Measurements from ENCODE around the gene KLHL25.
A peak's percentile ranks its signal among the peaks of the same experiment; 100 is the strongest.
"Not testable (repeated sequence)": the region's sequence is repeated elsewhere in the genome, so short reads cannot be mapped to it uniquely, and the experiment has no call there.

Gene KLHL25, protein sequence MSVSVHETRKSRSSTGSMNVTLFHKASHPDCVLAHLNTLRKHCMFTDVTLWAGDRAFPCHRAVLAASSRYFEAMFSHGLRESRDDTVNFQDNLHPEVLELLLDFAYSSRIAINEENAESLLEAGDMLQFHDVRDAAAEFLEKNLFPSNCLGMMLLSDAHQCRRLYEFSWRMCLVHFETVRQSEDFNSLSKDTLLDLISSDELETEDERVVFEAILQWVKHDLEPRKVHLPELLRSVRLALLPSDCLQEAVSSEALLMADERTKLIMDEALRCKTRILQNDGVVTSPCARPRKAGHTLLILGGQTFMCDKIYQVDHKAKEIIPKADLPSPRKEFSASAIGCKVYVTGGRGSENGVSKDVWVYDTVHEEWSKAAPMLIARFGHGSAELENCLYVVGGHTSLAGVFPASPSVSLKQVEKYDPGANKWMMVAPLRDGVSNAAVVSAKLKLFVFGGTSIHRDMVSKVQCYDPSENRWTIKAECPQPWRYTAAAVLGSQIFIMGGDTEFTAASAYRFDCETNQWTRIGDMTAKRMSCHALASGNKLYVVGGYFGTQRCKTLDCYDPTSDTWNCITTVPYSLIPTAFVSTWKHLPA

DNA sequence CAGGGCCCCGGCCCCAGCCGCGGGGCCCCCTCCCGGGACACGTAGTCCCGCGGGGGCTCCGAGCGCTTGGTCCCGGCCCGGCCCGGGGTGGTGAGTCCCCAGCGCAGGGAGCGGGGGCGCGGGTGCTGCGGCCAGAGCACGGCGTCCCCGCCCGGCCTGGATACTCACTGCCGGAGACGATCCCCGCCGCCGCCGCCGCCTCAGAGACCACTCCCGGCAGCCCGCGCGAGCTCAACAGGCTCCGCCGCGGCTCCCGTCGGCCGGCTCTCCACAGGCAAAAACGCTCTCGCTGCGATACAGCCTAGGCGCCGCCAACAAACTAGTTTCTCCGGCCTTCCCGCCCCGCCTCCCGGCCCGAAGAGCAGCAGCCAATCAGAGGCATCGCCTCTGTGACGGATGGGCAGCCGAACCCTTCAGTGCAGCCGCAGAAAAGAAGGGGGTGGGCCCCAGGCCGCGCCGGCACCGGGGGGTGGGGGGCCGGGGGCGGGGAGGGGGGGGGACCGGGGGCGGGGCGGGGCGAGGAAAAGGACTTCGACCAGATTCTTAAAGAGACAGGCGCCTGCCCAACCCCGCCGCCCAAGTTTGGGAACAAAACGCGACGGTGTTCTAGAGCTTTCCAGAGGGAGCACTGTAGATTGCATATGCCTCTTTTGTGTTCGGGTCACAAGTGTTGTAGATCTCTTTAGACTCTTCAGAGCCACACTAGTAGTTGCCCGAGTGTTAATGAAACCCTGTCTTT lies at the start of gene KLHL25:
Gene KLHL25, minus strand, starts transcription at position 328 of the 739 bp plus-strand sequence. CDS start 25,115 bp downstream, outside the sequence.
- DNase-seq: peak; percentile 89 to 91

DNA sequence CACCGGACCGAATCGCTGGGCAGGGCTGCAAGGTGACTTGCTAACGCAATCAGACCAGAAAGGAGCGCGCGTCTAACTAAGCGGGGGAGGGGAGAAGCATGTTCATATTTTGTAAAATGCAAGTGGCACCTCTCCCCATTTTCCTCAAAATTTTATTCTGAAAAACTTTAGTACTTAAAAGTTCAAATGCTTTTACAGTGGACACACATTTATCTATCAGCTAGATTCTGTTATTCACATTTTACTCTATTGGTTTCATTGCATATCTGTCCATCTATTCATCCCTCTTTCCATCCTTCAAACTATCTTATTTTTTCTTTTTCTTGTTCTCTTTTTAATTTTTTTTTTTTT lies 46.1 kb upstream of the KLHL25 start:
- DNase-seq: no peak

DNA sequence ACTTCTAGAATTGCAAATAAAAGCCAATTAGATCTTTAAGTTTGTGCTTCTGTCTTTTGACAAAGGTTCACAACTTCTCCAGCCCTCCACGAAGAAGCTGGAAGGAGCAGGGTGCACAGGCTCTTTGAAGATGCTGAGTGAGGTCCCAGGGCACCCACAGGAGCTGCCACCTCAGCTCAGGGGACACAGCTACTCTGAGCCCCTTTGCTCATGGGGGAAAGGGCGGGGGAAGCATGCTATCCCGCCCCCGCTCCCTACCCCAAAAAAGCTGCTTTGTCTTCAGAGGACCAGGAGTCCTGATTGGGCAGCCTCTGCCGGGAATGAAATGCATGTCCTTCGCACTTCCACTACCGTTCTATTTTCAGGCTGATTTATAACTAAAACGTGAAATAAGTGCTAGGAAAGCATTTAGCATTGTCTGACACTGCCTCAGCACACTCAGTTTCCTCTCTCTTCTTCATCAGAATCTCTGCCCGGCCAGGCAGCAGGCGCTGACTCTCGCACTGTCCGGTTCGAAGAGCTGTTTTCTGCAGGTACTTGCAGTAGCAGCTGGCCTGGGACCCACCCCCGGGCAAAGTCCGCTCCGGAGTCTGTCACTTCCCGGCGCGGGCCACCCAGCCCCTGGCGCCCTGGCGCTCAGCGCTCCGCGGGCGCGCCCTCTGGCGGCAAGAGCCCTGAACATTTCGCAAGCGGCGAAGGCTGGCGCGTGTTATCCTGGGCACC lies 45.5 kb upstream of the KLHL25 start:
- DNase-seq: peak; percentile 68 to 78

DNA sequence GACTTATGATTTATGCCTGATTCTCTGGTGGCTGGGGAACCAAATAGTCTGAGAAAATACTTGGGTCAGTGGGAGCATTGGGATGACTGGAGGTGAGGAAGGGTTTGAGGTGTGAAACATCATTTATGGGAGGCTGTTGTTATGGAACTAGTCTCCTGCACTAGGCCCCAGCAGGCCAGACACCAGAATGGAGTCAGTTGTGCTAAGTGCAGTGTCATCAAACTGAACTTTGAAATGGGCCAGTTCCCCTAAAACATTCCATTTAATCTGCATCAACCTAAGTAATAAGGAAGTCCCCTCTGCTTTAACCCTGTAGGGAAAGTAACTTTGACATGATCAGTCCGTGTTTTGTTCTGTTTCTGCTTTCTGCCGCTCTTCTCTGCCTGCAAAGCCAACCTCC lies 44.9 kb upstream of the KLHL25 start:
- DNase-seq: no peak

DNA sequence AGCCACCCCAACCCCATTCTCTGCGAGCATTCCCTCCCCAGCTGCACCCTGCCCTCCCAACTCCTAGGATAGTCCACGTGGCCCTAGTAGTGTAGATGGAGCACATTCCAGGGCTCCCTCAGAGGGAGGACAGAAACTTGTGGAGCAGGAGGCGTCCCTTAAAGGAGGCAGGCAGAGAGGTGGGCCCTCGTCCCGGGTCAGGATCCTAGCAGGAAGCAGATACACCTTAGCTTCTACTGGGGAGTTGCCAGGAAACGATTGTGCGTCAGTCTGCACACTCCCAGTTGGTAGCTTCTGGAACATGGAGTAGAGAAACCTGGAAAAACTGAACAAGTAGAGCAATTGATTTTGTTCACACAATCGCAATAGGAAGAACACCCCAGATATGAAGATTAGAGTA lies 43.9 kb upstream of the KLHL25 start:
- DNase-seq: no peak

DNA sequence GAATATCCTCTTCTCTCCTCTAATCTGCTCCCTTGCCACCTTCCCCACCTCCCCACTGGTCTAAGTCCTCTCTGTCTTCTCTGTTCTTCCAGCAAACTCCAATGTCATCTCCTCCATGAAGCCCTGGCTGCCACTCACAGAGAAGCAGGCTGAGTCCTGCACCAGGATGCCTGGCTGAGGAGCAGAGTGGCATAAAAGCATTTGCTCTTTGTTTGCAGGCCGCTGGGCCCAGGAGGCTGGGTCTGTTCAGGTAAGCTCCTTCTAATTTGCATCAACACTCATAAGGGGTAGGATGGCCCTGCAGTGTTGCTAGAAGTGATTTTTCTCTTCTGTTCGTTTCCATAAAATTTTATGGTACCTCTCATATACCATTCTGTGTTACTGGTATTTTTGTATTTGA lies 43.2 kb upstream of the KLHL25 start:
- no peak for DNase-seq

DNA sequence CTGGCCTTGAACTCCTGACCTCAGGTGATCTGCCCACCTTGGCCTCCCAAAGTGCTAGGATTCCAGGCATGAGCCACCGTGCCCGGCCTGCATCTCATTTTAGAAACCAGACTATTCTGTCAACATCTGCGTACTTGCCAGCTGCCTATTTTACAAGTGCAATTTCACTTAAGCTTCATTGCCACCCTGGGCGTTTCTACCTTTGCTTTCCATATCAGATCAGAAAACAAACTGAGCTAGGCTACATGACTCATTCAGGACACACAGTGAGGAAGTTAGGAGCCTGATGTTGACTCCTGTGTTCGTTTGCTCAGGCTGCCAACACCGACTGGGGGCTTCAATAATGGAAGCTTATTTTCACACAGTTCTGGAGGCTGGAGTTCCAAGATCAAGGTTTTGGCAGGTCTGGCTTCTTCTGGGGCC lies 42.3 kb upstream of the KLHL25 start:
- no peak for DNase-seq

DNA sequence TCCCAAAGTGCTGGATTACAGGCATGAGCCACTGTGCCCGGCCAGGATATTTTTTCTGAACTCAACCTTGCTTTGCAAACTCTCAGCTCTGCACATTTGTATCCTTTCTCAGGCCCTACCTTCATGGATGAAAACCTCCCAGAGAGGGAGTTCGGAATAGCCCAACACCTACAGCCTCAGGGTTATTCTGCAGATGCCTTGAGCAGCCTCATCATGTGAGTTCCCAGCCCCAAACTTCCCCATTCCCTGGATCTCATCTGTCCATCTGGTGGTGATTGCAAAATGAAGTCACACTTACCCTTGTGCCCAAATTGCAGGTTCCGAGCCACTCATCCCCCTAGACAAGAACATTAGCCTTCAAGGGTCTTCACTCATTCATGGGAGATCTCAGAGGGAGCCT lies 39.9 kb upstream of the KLHL25 start:
- DNase-seq: no peak

DNA sequence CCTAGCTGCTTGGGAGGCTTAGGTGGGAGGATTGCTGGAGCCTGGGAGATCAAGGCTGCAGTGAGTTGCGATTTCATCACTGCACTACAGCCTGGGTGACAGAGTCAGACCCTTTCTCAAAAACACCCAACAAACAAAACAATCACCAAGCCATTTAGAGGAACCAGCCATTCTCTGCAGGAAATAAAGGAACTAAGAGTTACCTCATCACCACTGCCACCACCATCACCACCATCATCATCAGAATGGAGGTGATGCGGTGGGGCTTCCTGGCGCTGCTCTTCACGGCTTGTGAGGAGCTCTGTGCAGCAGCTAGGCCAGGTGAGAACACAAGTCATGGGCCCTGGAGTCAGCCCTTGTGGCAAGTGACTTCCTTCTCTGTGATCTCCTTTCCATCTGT lies 37.7 kb upstream of the KLHL25 start:
- no peak for DNase-seq

DNA sequence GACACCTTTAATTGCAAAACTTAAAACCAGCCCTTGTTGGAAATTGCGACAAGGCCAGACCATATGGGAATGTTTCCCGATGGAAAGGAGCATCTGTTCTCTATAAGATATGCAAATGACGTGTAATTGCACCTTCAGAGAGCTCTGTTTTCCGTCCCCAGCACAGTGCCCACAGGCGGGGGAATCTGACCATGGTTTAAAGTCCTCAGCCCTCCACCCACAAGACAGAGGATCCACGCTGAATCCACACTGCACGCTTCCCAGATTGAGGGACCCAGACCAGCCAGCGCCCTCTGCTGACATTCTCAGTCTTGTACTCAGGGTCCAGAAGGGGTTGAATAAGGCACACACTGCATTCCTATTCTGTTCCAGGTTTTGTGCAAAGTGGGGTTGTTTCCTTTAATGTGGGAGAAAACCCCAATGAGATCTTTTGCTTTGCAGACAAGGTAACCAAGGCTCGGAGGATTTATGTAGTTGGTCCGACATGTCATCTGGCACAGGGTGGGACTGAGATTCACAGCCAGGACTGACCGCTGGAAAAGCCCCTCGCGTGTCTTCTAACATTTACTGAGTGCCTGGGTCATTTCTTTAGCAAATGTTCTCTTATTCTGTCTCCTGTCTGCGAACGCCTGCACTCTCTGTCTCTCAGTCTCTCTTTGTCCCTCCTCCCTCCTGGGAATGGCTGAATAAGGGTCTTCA lies 36.8 kb upstream of the KLHL25 start:
- peak; percentile 33 to 35 for DNase-seq

DNA sequence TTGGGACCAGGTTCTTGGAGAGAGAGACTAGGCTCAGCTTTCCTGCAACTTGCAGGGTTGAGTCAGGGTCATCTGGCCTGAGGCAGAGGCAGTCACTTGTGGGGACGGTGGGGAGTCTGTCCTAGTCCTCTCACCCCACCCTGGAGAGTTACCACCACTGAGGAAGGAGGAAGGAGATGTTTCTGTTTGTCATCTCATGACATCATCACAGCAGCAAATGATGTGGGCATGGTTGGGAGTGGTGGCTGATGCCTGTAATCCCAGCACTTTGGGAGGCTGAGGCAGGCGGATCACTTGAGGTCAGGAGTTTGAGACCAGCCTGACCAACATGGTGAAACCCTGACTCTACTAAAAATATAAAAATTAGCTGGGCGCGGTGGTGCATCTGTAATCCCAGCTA lies 35.0 kb upstream of the KLHL25 start:
- not testable (repeated sequence) for DNase-seq

DNA sequence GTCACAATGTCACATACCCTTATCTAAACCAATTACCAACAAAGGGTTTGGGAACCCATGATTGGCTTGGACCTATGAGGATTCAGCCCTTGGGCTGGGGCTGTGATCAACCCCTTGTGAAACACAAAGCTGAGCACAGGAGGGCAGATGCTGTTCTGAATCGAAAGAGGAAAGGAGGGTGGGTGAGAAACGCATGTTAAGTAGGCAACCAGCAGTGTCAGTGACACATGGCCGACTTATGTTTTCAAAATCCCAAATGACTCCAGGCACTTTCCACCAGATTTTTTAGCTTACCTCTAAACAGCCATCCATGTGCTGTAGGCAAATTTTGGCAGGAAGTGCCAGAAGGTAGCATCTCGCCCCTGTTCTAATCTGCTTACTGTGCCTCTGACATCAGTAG lies 34.1 kb upstream of the KLHL25 start:
- DNase-seq: no peak

DNA sequence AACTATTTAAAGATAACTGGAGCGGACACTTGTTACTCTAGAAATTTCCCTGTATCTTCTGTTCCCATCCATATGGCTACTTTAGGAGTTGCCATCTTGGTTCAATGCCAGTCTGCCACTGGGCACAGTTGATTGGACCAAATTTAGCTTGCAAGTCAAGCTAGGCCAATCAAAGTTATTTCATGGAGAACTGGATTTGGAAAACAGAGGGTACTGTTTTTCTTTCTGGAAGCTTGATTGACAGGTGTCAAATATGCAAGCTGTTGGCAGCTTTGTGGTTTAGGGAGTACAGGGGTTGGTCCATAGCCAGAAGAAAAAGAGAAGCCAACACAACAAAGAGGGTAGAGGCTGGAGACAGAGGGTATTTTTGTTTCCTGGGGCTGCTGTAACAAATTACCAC lies 33.4 kb upstream of the KLHL25 start:
- DNase-seq: no peak

DNA sequence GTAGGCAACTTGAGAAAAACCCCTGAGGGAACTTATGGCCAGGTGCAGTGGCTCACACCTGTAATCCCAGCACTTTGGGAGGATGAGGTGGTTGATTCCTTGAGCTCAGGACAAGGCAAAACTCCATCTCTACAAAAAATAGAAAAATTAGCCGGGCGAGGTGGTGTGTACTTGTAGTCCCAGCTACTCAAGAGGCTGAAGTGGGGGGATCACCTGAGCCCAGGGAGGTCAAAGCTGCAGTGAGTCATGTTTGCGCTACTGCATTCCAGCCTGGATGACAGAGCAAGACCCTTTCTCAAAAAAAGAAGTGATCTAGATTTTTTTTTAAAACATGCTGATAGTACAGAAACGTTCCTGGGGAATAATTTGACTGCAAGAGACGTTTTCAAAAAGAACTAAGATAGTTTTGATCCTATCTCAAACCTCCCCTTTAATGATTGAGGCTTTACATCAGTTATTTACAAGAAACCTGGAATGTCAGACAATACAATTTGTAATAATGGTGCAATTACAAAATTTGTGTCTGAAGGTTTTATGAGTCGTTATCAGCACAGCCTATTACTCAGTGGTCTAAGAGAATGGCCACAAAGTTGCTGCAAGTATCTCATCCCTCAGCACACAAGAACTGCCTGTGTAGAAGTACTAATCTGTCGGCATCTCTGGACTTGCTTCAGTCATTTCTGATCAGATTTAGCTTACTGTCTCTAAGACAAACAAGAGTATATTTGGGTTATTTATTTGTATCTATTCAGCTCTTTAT lies 32.2 kb upstream of the KLHL25 start:
- DNase-seq: no peak

DNA sequence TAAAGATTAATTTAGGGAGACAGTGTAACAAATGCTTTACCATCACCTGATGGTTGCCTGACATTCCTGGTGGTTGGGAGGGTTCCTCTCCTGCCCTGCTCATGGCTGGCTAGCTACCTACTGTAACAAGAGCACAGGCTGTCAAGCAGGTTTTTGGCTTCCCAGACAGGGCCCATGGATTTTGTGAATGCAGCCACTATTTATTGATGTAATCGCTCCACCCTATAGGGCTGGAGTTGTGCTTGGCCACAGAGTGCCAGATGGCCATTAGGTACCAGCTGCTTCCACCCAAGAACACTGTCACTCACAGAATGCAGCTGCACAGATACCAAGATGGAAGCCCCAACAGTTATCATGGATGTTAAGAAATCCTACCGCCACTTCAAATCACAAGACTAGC lies 31.0 kb upstream of the KLHL25 start:
- no peak for DNase-seq

DNA sequence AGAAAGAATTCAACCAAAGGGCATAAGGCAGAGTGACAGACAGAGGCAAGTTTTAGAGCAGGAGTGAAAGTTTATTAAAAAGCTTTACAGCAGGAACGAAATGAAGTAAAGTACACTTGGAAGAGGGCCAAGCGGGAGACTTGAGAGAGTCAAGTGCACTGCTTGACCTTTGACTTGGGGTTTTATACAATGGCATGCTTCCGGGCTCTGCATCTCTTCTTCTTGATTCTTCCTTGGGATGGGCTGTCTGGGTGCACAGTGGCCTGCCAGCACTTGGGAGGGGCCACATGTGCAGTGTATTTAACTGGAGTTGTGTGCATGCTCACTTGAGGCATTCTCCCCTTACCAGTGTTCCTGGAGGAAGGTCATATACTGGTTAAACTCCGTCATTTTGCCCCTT lies 30.4 kb upstream of the KLHL25 start:
- no peak for DNase-seq

DNA sequence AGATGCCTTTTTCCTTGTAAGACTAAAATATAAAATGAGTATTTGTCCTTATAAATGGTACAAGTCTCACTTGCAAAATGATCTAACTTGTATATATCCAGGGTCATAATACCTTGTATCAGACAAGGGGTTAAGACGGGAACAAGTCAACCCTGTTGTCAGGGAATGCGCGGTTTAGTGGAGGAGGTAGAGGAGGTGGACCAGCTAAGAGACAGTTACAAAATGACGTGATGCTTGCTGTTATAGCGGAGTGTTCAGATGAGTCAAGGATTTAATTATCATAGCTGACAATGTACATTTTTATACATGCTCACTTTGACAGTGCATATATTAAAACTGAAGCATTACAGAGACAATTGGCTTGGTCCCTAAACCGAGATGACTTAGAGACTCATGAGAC lies 26.8 kb upstream of the KLHL25 start:
- no peak for DNase-seq

DNA sequence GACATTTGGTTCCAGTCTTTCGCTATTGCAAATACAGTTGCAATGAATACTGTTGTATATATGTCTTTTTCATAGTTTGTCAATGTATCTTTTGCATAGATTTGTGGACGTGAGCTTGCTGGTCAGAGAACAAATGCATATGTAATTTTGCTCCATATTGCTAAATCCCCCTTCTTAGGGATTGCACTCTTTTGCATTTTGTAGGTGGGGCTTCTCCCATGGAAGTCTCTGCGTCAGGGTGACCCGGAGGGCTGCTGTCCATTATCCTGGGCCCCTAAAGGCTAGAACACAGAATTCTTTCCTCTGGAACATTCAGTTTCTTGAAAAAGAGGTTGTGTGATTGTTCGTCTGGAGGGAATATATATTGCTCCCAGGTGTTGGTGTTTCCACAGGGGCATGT lies 25.2 kb upstream of the KLHL25 start:
- DNase-seq: no peak

DNA sequence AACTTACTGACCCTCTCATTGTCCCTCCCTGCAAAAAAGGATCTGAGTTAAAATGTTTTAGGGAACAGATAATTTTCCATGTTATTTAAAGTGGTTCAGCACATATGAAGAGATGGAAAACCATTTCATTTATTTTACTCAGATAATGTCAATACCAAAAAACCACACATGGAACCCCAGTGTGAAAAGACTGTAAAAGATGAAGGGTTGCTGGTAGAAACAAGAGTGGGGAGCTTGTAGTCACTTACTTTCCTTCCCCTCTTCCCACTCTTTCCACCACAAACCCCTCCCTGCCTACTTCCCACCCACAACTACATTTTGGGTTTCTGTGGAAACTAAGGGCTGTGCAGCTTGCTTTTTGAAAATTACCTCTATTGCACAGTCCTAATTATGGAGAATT lies 18.5 kb upstream of the KLHL25 start:
- DNase-seq: no peak

DNA sequence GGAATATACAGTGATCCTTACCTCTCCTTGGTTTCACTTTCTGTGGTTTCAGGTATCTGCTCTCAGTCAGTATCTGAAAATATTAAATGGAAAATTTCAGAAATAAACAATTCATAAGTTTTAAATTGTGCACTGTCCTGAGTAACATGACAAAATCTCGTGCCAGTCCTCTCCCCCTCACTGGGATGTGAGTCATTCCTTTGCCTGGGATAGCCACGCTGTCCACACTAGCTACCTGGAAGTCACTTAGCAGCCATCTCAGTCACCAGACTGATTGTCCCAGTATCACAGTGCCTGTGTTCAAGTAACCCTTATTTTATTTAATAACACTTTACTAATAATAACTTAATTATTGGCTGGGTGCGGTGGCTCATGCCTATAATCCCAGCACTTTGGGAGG lies 15.3 kb upstream of the KLHL25 start:
- DNase-seq: no peak

DNA sequence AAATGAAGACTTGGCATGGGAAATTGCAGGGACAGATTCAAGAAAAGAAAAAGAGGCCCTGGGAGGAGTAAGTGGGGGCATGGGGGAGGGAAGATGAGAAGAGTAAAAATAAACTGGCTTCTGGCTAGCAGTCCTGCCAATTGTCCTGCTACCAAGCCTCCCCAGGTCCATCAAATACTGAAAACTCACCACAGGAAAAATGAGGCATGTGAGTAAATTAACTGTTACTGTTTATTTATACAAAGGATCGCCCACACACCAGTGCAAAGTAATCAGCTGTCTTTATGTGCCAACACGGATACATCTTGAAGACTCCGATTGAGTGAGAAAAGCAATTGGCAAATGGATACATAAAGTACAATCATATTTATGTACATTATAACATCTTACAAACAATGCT lies 10.7 kb upstream of the KLHL25 start:
- DNase-seq: no peak

All from activated CD4-positive, alpha-beta T cell treated with anti-CD3 and anti-CD28 coated beads for 4 hours (primary cell).